Activated CD4-positive, alpha-beta T cell treated with anti-CD3 and anti-CD28 coated beads, Interleukin-2, Interleukin-6, amounts not matched to agents 100 ng/mL and 50 ng/mL, durations not matched to agents 16 hours and 8 hours (primary cell): ENCODE data around the gene ERICH3.

Experiments used
- DNase-seq: peaks from one replicate; pipeline ENCODE4 v3.0.0-alpha.2; 2020

Gene ERICH3

GRCh38 chr1:74590288-74590687, 83.3 kb downstream of the ERICH3 start:
- DNase-seq = no peak

GRCh38 chr1:74587888-74588287, 85.7 kb downstream of the ERICH3 start:
- no peak for DNase-seq

GRCh38 chr1:74586253-74586897, 87.2 kb downstream of the ERICH3 start:
- no peak for DNase-seq

- DNase-seq = no peak
Measured at GRCh38 chr1:74584185-74584584, 89.4 kb downstream of the ERICH3 start.

GRCh38 chr1:74583397-74583796, 90.2 kb downstream of the ERICH3 start:
- no peak for DNase-seq

GRCh38 chr1:74579425-74579824, 94.2 kb downstream of the ERICH3 start:
- peak; percentile 39 for DNase-seq

GRCh38 chr1:74578101-74578500, 95.5 kb downstream of the ERICH3 start:
- DNase-seq = no peak

GRCh38 chr1:74571891-74572290, 101.7 kb downstream of the ERICH3 start:
- no peak for DNase-seq

GRCh38 chr1:74571493-74571800, 102.1 kb downstream of the ERICH3 start:
- DNase-seq = no peak

- DNase-seq = no peak
Measured at GRCh38 chr1:74570797-74571492, 102.6 kb downstream of the ERICH3 start.

GRCh38 chr1:74549932-74550331, 123.7 kb downstream of the ERICH3 start:
- DNase-seq = no peak

- DNase-seq = no peak
Measured at GRCh38 chr1:74548961-74549750, 124.4 kb downstream of the ERICH3 start.

GRCh38 chr1:74545821-74546220, 127.8 kb downstream of the ERICH3 start:
- DNase-seq = no peak

- DNase-seq = no peak
Measured at GRCh38 chr1:74534241-74534640, 139.4 kb downstream of the ERICH3 start.

GRCh38 chr1:74531796-74532195, 141.8 kb downstream of the ERICH3 start:
- DNase-seq = no peak

GRCh38 chr1:74530892-74531291, 142.7 kb downstream of the ERICH3 start:
- DNase-seq = no peak

GRCh38 chr1:74528123-74528522, 145.5 kb downstream of the ERICH3 start:
- no peak for DNase-seq

- no peak for DNase-seq
Measured at GRCh38 chr1:74526708-74527107, 146.9 kb downstream of the ERICH3 start.

- no peak for DNase-seq
Measured at GRCh38 chr1:74523873-74524480, 149.6 kb downstream of the ERICH3 start.

- no peak for DNase-seq
Measured at GRCh38 chr1:74522148-74522547, 151.4 kb downstream of the ERICH3 start.
